SK-N-SH (cell line): ENCODE results near the gene NID1. TPM values are rescaled to one million over a fixed set of nuclear protein-coding genes. Genes with fewer than 3 reads are reported as not detected.

ENCODE experiments used
- CTCF ChIA-PET: fragments of 300-600, 350-600 bp; formaldehyde crosslinking; extraction: SDS; loops from one replicate; lab custom pipeline; 2021; lab: Yijun Ruan, JAX
- POLR2A ChIA-PET: fragments of 350-600 bp; sonication (Branson Sonifier 250); formaldehyde crosslinking; extraction: SDS; loops from one replicate; lab custom pipeline; 2020; ENCODE audit warnings: antibody characterized with exemption, inconsistent platforms; lab: Yijun Ruan, JAX
- DNase-seq: peaks from one replicate; pipeline ENCODE4 v3.0.0; 2012
- H2AFZ ChIP-seq: fragments of 200-600 bp; sonication (generic); 2 replicates; pipeline ENCODE4 v1.8.1; 2016; ENCODE audit warnings: antibody characterized with exemption, mild to moderate bottlenecking, low read depth
- H3F3A ChIP-seq: fragments of 200-600 bp; sonication (generic); replicated peaks from 2 replicates; pipeline ENCODE3; 2016; ENCODE audit warnings: antibody characterized with exemption, mild to moderate bottlenecking; ENCODE audit not compliant: insufficient read depth
- H3K27ac ChIP-seq, 2 experiments: fragments of 200-500 bp in 1 of 2; fragments of 200-600 bp in 1 of 2; sonication (Bioruptor generic) in 1 of 2; sonication (generic), shearing (Covaris generic) in 1 of 2; 2 replicates each; pipeline versions ENCODE4 v1.5.1 to v1.6.1; 2014 to 2016; ENCODE audit warnings: low read depth in 2 of 2, inconsistent platforms in 1 of 2, low read length in 1 of 2, mild to moderate bottlenecking in 1 of 2, mixed read lengths in 1 of 2
- H3K27me3 ChIP-seq: fragments of 200-600 bp; sonication (generic), shearing (Covaris generic); 2 replicates; pipeline ENCODE4 v1.6.1; 2016; ENCODE audit warnings: mixed run types; ENCODE audit not compliant: insufficient read depth
- H3K36me3 ChIP-seq, 2 experiments: fragments of 200-500 bp in 1 of 2; fragments of 200-600 bp in 1 of 2; sonication (Bioruptor generic) in 1 of 2; sonication (generic) in 1 of 2; replicated peaks in 1 of 2; 2 replicates each; pipeline versions ENCODE3 to v1.5.1; 2014 to 2016; ENCODE audit warnings: low read length in 1 of 2, mild to moderate bottlenecking in 1 of 2; ENCODE audit not compliant: insufficient read depth in 2 of 2, control insufficient read depth in 1 of 2
- H3K4me1 ChIP-seq, 2 experiments: fragments of 200-500 bp in 1 of 2; fragments of 200-600 bp in 1 of 2; sonication (Bioruptor generic) in 1 of 2; sonication (generic), shearing (Covaris generic) in 1 of 2; 2 replicates each; pipeline versions ENCODE4 v1.5.1 to v1.6.1; 2014 to 2016; ENCODE audit warnings: low read depth in 1 of 2, low read length in 1 of 2, mixed run types in 1 of 2; ENCODE audit not compliant: insufficient read depth in 2 of 2, control insufficient read depth in 1 of 2
- H3K4me2 ChIP-seq: fragments of 200-600 bp; sonication (generic), shearing (Covaris generic); 2 replicates; pipeline ENCODE4 v1.6.1; 2017; ENCODE audit warnings: mixed run types
- H3K4me3 ChIP-seq, 2 experiments: fragments of 200-500 bp in 1 of 2; fragments of 200-600 bp in 1 of 2; sonication (Bioruptor generic) in 1 of 2; sonication (generic), shearing (Covaris generic) in 1 of 2; 2 replicates each; pipeline versions ENCODE4 v1.5.1 to v1.8.1; 2014 to 2016; ENCODE audit warnings: low read depth in 2 of 2, inconsistent platforms in 1 of 2, low read length in 1 of 2, mild to moderate bottlenecking in 1 of 2, mixed read lengths in 1 of 2, moderate library complexity in 1 of 2
- H3K79me2 ChIP-seq: fragments of 200-600 bp; sonication (generic); 2 replicates; pipeline ENCODE4 v1.8.1; 2017; ENCODE audit warnings: mild to moderate bottlenecking; ENCODE audit not compliant: insufficient read depth
- H3K9ac ChIP-seq: fragments of 200-600 bp; sonication (generic); 2 replicates; pipeline ENCODE4 v1.6.1; 2017; ENCODE audit warnings: mixed run types
- H3K9me2 ChIP-seq: fragments of 200-600 bp; sonication (generic); 2 replicates; pipeline ENCODE4 v1.6.1; 2017; ENCODE audit warnings: mixed run types
- H3K9me3 ChIP-seq: fragments of 200-600 bp; sonication (generic); 2 replicates; pipeline ENCODE4 v1.6.1; 2017; ENCODE audit warnings: mixed run types, mild to moderate bottlenecking, moderate library complexity
- H4K20me1 ChIP-seq: fragments of 200-600 bp; sonication (generic); 2 replicates; pipeline ENCODE4 v1.6.1; 2017; ENCODE audit warnings: mild to moderate bottlenecking, mixed run types; ENCODE audit not compliant: insufficient read depth
- CHD2 ChIP-seq: fragments of 150-350 bp; IDR thresholded peaks from 2 replicates; pipeline ENCODE4 v1.6.1; 2018; ENCODE audit warnings: low read length; ENCODE audit not compliant: partially characterized antibody
- EP300 ChIP-seq, 2 experiments: IDR thresholded peaks; 2 replicates each; pipeline versions ENCODE4 v1.4.0 to v1.6.1; 2012; ENCODE audit warnings: borderline replicate concordance in 1 of 2, low read depth in 1 of 2, low read length in 1 of 2
- EZH2phosphoT487 ChIP-seq: fragments of 200-600 bp; sonication (generic); IDR thresholded peaks from 2 replicates; pipeline ENCODE4 v1.6.1; 2017; ENCODE audit warnings: low read depth, mixed run types, mild to moderate bottlenecking, antibody characterized with exemption, moderate library complexity, borderline replicate concordance
- FOSL2 ChIP-seq: IDR thresholded peaks from 2 replicates; pipeline ENCODE4 v1.4.0; 2012; ENCODE audit warnings: low read depth, mild to moderate bottlenecking, moderate library complexity, borderline replicate concordance
- JUND ChIP-seq: IDR thresholded peaks from 2 replicates; pipeline ENCODE4 v1.4.0; 2012
- NRF1 ChIP-seq: IDR thresholded peaks from 2 replicates; pipeline ENCODE4 v1.6.1; 2012; ENCODE audit warnings: low read depth, mild to moderate bottlenecking, low read length
- RAD21 ChIP-seq: IDR thresholded peaks from 2 replicates; pipeline ENCODE4 v1.6.1; 2012; ENCODE audit warnings: mild to moderate bottlenecking, low read length
- RFX5 ChIP-seq: IDR thresholded peaks from 2 replicates; pipeline ENCODE4 v1.6.1; 2012; ENCODE audit warnings: mild to moderate bottlenecking, improper control_type of control experiment, low read length
- SIN3A ChIP-seq: IDR thresholded peaks from 2 replicates; pipeline ENCODE4 v1.6.1; 2012; ENCODE audit warnings: low read depth, mild to moderate bottlenecking, low read length, moderate library complexity, borderline replicate concordance
- SMC3 ChIP-seq: IDR thresholded peaks from 2 replicates; pipeline ENCODE4 v1.6.1; 2012; ENCODE audit warnings: low read depth, low read length, improper control_type of control experiment
- YY1 ChIP-seq: IDR thresholded peaks from 2 replicates; pipeline ENCODE4 v1.4.0; 2012; ENCODE audit warnings: low read depth, mild to moderate bottlenecking
- WGBS: methylation state at CpG from one replicate; pipeline ENCODE4 v1.1.6; 2017; ENCODE audit warnings: low lambda C conversion rate; 5-methylcytosine and 5-hydroxymethylcytosine counted together
- polyA plus RNA-seq, 3 experiments: library from polyadenylated mRNA; depleted of rRNA; stranded (reverse); fragments of >200 nt; gene quantifications; 2 replicates each; pipeline ENCODE4 v1.2.3, GENCODE V29; 2012
- TF ChIP-seq, protein P1 (sequence below): fragments of 150-350 bp; IDR thresholded peaks from 2 replicates; pipeline ENCODE4 v1.6.1; 2017; ENCODE audit warnings: antibody characterized with exemption, low read length, low read depth, borderline replicate concordance
- TF ChIP-seq, protein P2 (sequence below): IDR thresholded peaks from 2 replicates; pipeline ENCODE4 v1.4.0; 2012; ENCODE audit warnings: low read depth, borderline replicate concordance
- TF ChIP-seq, protein P3 (sequence below): IDR thresholded peaks from 2 replicates; pipeline ENCODE4 v1.4.0; 2012; ENCODE audit warnings: low read depth
- TF ChIP-seq, protein P4 (sequence below): IDR thresholded peaks from 2 replicates; pipeline ENCODE4 v1.4.0; 2012; ENCODE audit warnings: low read depth, borderline replicate concordance
- TF ChIP-seq, protein P5 (sequence below): fragments of 200-600 bp; sonication (generic); IDR thresholded peaks from 2 replicates; pipeline ENCODE4 v1.6.1; 2017; ENCODE audit warnings: antibody characterized with exemption, mild to moderate bottlenecking, moderate library complexity

The NID1 gene
- polyA plus RNA-seq, 1 of the 3 experiments (the other 2 are of a cell fraction): 74.3 TPM

DNA sequence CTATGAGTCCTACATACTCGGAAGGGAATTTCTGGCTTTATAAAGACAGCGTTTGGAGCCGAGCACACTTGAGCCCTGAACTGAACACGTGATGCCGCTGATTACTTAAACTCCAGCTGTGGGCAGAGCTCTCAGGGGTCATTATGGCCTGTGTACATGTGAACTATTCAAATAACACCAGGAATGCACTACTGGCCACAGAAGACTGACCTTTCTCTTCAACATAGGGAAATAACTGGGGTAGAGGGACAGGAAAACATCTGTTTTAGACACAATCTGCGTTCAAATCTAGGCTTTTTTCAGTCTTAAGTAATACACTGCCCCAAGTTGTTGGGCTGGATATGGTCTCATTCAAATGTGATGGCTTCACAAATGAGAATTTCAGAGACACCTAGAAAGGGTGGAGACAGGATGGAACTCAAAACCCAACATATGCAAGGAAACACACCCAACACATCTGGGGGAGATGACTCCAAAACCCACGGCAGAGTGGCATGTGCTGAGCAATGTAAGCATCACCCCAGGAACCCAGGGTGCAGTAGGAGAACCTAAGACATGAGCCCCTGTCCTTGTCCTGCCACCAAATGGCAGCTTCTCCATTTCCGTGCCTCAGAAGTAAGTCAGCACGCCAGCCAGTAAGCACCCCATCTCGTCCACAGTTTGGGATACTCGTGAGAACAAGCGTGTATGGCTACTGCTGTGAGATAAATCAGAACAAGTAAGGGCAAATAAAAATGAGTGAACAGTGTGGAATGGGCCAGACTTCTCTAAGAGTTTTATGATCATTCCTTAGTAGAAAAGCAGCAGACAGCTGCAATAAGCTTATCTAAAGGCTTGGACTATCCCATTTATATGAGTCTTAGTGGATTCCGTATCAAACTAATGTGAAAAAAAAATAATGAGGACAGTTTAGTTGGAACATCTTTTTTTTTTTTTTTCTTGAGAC lies 24.9 kb downstream of the NID1 start:
- TF ChIP-seq SMC3: no peak
- TF ChIP-seq FOSL2: no peak
- TF ChIP-seq, protein P1, sequence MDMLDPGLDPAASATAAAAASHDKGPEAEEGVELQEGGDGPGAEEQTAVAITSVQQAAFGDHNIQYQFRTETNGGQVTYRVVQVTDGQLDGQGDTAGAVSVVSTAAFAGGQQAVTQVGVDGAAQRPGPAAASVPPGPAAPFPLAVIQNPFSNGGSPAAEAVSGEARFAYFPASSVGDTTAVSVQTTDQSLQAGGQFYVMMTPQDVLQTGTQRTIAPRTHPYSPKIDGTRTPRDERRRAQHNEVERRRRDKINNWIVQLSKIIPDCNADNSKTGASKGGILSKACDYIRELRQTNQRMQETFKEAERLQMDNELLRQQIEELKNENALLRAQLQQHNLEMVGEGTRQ: no peak
- no peak for TF ChIP-seq CHD2
- no peak for TF ChIP-seq JUND
- TF ChIP-seq RFX5: no peak
- no peak for TF ChIP-seq SIN3A
- no peak for TF ChIP-seq NRF1
- TF ChIP-seq, protein P2, sequence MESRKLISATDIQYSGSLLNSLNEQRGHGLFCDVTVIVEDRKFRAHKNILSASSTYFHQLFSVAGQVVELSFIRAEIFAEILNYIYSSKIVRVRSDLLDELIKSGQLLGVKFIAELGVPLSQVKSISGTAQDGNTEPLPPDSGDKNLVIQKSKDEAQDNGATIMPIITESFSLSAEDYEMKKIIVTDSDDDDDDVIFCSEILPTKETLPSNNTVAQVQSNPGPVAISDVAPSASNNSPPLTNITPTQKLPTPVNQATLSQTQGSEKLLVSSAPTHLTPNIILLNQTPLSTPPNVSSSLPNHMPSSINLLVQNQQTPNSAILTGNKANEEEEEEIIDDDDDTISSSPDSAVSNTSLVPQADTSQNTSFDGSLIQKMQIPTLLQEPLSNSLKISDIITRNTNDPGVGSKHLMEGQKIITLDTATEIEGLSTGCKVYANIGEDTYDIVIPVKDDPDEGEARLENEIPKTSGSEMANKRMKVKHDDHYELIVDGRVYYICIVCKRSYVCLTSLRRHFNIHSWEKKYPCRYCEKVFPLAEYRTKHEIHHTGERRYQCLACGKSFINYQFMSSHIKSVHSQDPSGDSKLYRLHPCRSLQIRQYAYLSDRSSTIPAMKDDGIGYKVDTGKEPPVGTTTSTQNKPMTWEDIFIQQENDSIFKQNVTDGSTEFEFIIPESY: no peak
- TF ChIP-seq, protein P3, sequence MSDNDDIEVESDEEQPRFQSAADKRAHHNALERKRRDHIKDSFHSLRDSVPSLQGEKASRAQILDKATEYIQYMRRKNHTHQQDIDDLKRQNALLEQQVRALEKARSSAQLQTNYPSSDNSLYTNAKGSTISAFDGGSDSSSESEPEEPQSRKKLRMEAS: no peak
- no peak for TF ChIP-seq EZH2phosphoT487
- no peak for TF ChIP-seq EP300 (IDR thresholded peaks at IDR 0.05; ENCODE audit: borderline replicate concordance in 1 of 2, low read depth in 1 of 2, low read length in 1 of 2)
- Histone ChIP-seq H3F3A (no peaks in the 10 kb centered on the region), H3K4me3 (no peak overlapping the region), H3K36me3 (peaks cover 3 to 29% of the 10 kb centered on the region in 2 experiments), H3K9me2 (no peaks in the 10 kb centered on the region), H3K9me3 (no peaks in the 10 kb centered on the region), H3K27ac (no peak overlapping the region), H4K20me1 (no peaks in the 10 kb centered on the region), H3K79me2 (no peaks in the 10 kb centered on the region), H2AFZ (no peak overlapping the region), H3K27me3 (no peaks in the 10 kb centered on the region), H3K4me2 (no peak overlapping the region), H3K4me1 (no peaks in the 10 kb centered on the region), H3K9ac (no peak overlapping the region)
- POLR2A ChIA-PET: no interaction called here
- CTCF ChIA-PET: interaction anchor here (1.0 kb wide), 1 partner anchor 14 kb away, joined by 3 read pairs; no protein-coding TSS in a partner anchor
- WGBS: 93% methylated on average over 13 of the region's 13 CpGs
- DNase-seq: no peak

DNA sequence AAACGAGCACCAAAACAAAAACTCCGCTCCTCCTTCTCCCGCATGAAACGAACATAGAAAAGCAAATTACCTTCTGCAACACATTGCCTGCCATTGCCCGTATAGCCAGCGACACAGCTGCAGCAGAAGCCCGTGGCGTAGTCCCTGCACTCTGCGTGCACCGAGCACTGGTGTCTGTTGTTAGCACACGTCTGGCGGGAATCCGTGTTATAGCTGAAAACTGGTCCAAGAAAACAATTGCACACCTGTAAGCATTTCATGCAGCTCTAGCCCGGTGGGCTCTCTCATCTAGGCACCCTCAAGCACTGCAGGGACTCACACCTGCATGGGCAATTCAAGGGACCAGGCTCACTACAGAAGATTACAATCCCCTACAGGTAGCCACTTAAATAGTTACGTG lies 26.9 kb downstream of the NID1 start:
- POLR2A ChIA-PET: no interaction called here
- Histone ChIP-seq H3K36me3 (peaks cover 3 to 18% of the 10 kb centered on the region in 2 experiments), H3K79me2 (no peaks in the 10 kb centered on the region), H3K4me2 (no peak overlapping the region), H3F3A (no peaks in the 10 kb centered on the region), H3K9ac (no peak overlapping the region), H3K9me2 (no peaks in the 10 kb centered on the region), H3K27me3 (no peaks in the 10 kb centered on the region), H3K4me1 (no peaks in the 10 kb centered on the region), H3K27ac (no peak overlapping the region), H3K4me3 (no peak overlapping the region), H2AFZ (no peak overlapping the region), H3K9me3 (no peaks in the 10 kb centered on the region), H4K20me1 (no peaks in the 10 kb centered on the region)
- DNase-seq: no peak
- WGBS: 91% methylated on average over 15 of the region's 15 CpGs
- CTCF ChIA-PET: no interaction called here
- TF ChIP-seq, protein P1: no peak
- no peak for TF ChIP-seq JUND
- TF ChIP-seq, protein P4, sequence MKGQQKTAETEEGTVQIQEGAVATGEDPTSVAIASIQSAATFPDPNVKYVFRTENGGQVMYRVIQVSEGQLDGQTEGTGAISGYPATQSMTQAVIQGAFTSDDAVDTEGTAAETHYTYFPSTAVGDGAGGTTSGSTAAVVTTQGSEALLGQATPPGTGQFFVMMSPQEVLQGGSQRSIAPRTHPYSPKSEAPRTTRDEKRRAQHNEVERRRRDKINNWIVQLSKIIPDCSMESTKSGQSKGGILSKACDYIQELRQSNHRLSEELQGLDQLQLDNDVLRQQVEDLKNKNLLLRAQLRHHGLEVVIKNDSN: no peak
- TF ChIP-seq, protein P5, sequence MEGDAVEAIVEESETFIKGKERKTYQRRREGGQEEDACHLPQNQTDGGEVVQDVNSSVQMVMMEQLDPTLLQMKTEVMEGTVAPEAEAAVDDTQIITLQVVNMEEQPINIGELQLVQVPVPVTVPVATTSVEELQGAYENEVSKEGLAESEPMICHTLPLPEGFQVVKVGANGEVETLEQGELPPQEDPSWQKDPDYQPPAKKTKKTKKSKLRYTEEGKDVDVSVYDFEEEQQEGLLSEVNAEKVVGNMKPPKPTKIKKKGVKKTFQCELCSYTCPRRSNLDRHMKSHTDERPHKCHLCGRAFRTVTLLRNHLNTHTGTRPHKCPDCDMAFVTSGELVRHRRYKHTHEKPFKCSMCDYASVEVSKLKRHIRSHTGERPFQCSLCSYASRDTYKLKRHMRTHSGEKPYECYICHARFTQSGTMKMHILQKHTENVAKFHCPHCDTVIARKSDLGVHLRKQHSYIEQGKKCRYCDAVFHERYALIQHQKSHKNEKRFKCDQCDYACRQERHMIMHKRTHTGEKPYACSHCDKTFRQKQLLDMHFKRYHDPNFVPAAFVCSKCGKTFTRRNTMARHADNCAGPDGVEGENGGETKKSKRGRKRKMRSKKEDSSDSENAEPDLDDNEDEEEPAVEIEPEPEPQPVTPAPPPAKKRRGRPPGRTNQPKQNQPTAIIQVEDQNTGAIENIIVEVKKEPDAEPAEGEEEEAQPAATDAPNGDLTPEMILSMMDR: no peak
- TF ChIP-seq EP300 (IDR thresholded peaks at IDR 0.05; ENCODE audit: borderline replicate concordance in 1 of 2, low read depth in 1 of 2, low read length in 1 of 2): no peak
- TF ChIP-seq, protein P3: no peak
- no peak for TF ChIP-seq RFX5
- no peak for TF ChIP-seq YY1
- no peak for TF ChIP-seq RAD21
- no peak for TF ChIP-seq EZH2phosphoT487
